Gastrocnemius medialis (tissue), 4 donors: ENCODE data around the gene METTL21A. TPM values are rescaled to one million over a fixed set of nuclear protein-coding genes. Genes with fewer than 3 reads are reported as not detected.

Source experiments
- ATAC-seq, 2 donors: fragments of 150-250 bp; one replicate each; pipeline ENCODE4 v1.9.1; 2016
- DNase-seq, 2 donors: peaks; one replicate each; pipeline ENCODE4 v3.0.0-alpha.2; 2019
- H3K27ac ChIP-seq, 4 donors: fragments of 200-600 bp; sonication (generic); 1 replicate in 1 of 4; 2 replicates in 3 of 4; pipeline ENCODE4 v1.5.1; 2016 to 2018; ENCODE audit warnings: mild to moderate bottlenecking in 2 of 4, moderate library complexity in 1 of 4
- H3K27me3 ChIP-seq, 3 donors: fragments of 200-600 bp; sonication (generic) in 2 of 3; 1 replicate in 1 of 3; 2 replicates in 2 of 3; pipeline versions ENCODE4 v1.5.1 to v1.6.0; 2016 to 2019; ENCODE audit warnings: mild to moderate bottlenecking in 1 of 3, moderate library complexity in 1 of 3
- H3K36me3 ChIP-seq, 2 donors: fragments of 200-600 bp; sonication (generic) in 1 of 2; one replicate each; pipeline ENCODE4 v1.5.1; 2017 to 2018
- H3K4me1 ChIP-seq, 2 donors: fragments of 200-600 bp; sonication (generic) in 1 of 2; one replicate each; pipeline ENCODE4 v1.5.1; 2016 to 2017; ENCODE audit warnings: mild to moderate bottlenecking in 2 of 2
- H3K4me3 ChIP-seq, 4 donors: fragments of 200-600 bp; sonication (generic) in 3 of 4; 1 replicate in 1 of 4; 2 replicates in 3 of 4; pipeline ENCODE4 v1.5.1; 2016 to 2019; ENCODE audit warnings: mild to moderate bottlenecking in 2 of 4
- H3K9me3 ChIP-seq, 3 donors: fragments of 200-600 bp; sonication (generic) in 2 of 3; 1 replicate in 1 of 3; 2 replicates in 2 of 3; pipeline ENCODE4 v1.5.1; 2016 to 2019
- CTCF ChIP-seq, 5 experiments: fragments of 450-650 bp in 3 of 5; fragments of 200-600 bp in 2 of 5; sonication (generic) in 2 of 5; IDR thresholded peaks in 4 of 5; conservative IDR thresholded peaks in 1 of 5; 1 replicate in 4 of 5; 2 replicates in 1 of 5; pipeline ENCODE4 v1.5.1; 2016 to 2019; ENCODE audit warnings: antibody characterized with exemption in 5 of 5, mild to moderate bottlenecking in 3 of 5, moderate library complexity in 3 of 5
- POLR2A ChIP-seq, 2 donors: fragments of 450-650 bp; IDR thresholded peaks; one replicate each; pipeline ENCODE4 v1.6.1; 2017; ENCODE audit warnings: antibody characterized with exemption in 2 of 2, mild to moderate bottlenecking in 2 of 2, moderate library complexity in 2 of 2
- in situ Hi-C, 4 donors: fragments of 200-750 bp; cut with MboI; loops; one replicate each; pipeline versions ENCODE4 v1.15.0 to v1.8.0; 2017; ENCODE audit warnings: low sequenced_read_pairs in 4 of 4
- intact Hi-C: fragments of 100-400 bp; cut with DNase I; formaldehyde crosslinking; loops from one replicate; pipeline ENCODE4 v1.15.1; 2023; ENCODE audit warnings: low total_unique reads
- total RNA-seq, 4 donors: library from RNA; depleted of rRNA; stranded (reverse); fragments of >200 nt; gene quantifications; one replicate each; pipeline versions ENCODE4 v1.1.0 to v1.2.3, GENCODE V29; 2016

Gene METTL21A
- total RNA-seq, 4 donors from 2014 or later = 9.1 to 20.8 (median 13.9) TPM

GRCh38 chr2:207617011-207617671 is 8.1 kb downstream of the METTL21A start:
- Histone ChIP-seq H3K27me3 (no peaks in the 10 kb centered on the region), H3K4me3 (no peak overlapping the region), H3K4me1 (no peaks in the 10 kb centered on the region), H3K27ac (peak overlapping the region in 1 of 4 donors; percentile 31), H3K9me3 (no peaks in the 10 kb centered on the region), H3K36me3 (peaks cover 0 to 14% of the 10 kb centered on the region in 2 donors)
- ATAC-seq = no peak
- intact Hi-C loops (no loop called here), in situ Hi-C loops (loop anchor here in 2 of 4 donors (25.0 kb wide), 2 partner anchors 420 to 645 kb away; partner anchors contain the start of genes IDH1 (in 1 of the 2), PIKFYVE (in 1 of the 2) and PLEKHM3 (in 1 of the 2))
- no peak for DNase-seq
- TF ChIP-seq POLR2A (IDR thresholded peaks at IDR 0.05) = no peak
- no peak for TF ChIP-seq CTCF (IDR thresholded peaks at IDR 0.05 in 4 of 5, conservative IDR thresholded peaks at IDR 0.05 in 1 of 5)

- intact Hi-C loops = no loop called here
- TF ChIP-seq CTCF (IDR thresholded peaks at IDR 0.05 in 4 of 5, conservative IDR thresholded peaks at IDR 0.05 in 1 of 5) (no peak), POLR2A (IDR thresholded peaks at IDR 0.05) (no peak)
- Histone ChIP-seq H3K4me3 (no peak overlapping the region), H3K9me3 (no peaks in the 10 kb centered on the region), H3K27ac (no peak overlapping the region), H3K27me3 (no peaks in the 10 kb centered on the region), H3K36me3 (peaks cover 0 to 14% of the 10 kb centered on the region in 2 donors), H3K4me1 (no peaks in the 10 kb centered on the region)
- ATAC-seq = no peak
- no peak for DNase-seq
- in situ Hi-C loops = loop anchor here in 2 of 4 donors (25.0 kb wide), 2 partner anchors 421 to 646 kb away; partner anchors contain the start of genes IDH1 (in 1 of the 2), PIKFYVE (in 1 of the 2) and PLEKHM3 (in 1 of the 2)
Measured at GRCh38 chr2:207616185-207616584, 9.0 kb downstream of the METTL21A start.

- intact Hi-C loops = no loop called here
- Histone ChIP-seq H3K4me3 (no peak overlapping the region), H3K4me1 (no peaks in the 10 kb centered on the region), H3K27ac (no peak overlapping the region), H3K27me3 (no peaks in the 10 kb centered on the region), H3K36me3 (peaks cover 0 to 12% of the 10 kb centered on the region in 2 donors), H3K9me3 (no peaks in the 10 kb centered on the region)
- in situ Hi-C loops = loop anchor here in 2 of 4 donors (25.0 kb wide), 2 partner anchors 422 to 647 kb away; partner anchors contain the start of genes IDH1 (in 1 of the 2), PIKFYVE (in 1 of the 2) and PLEKHM3 (in 1 of the 2)
- TF ChIP-seq POLR2A (IDR thresholded peaks at IDR 0.05) = no peak
- TF ChIP-seq CTCF (IDR thresholded peaks at IDR 0.05 in 4 of 5, conservative IDR thresholded peaks at IDR 0.05 in 1 of 5) = no peak
- DNase-seq (no peak), ATAC-seq (no peak)
Measured at GRCh38 chr2:207614824-207615223, 10.4 kb downstream of the METTL21A start.

GRCh38 chr2:207612714-207613113 is 12.5 kb downstream of the METTL21A start:
- TF ChIP-seq POLR2A (IDR thresholded peaks at IDR 0.05) (no peak), CTCF (IDR thresholded peaks at IDR 0.05 in 4 of 5, conservative IDR thresholded peaks at IDR 0.05 in 1 of 5) (no peak)
- Histone ChIP-seq H3K4me3 (no peak overlapping the region), H3K4me1 (no peaks in the 10 kb centered on the region), H3K27me3 (no peaks in the 10 kb centered on the region), H3K27ac (no peak overlapping the region), H3K9me3 (no peaks in the 10 kb centered on the region), H3K36me3 (peaks cover 0 to 7% of the 10 kb centered on the region in 2 donors)
- DNase-seq = no peak
- intact Hi-C loops (no loop called here), in situ Hi-C loops (loop anchor here in 2 of 4 donors (25.0 kb wide), 2 partner anchors 425 to 650 kb away; partner anchors contain the start of genes IDH1 (in 1 of the 2), PIKFYVE (in 1 of the 2) and PLEKHM3 (in 1 of the 2))
- no peak for ATAC-seq
